ENCODE results near the gene RABGAP1. TPM values are rescaled to one million over a fixed set of nuclear protein-coding genes. Genes with fewer than 3 reads are reported as not detected.

Gene RABGAP1
- total and polyA plus RNA-seq, 2 experiments from 2014 or later: 8.5 to 33.9 TPM

GRCh38 chr9:123115146-123115913 is 174.5 kb downstream of the RABGAP1 start (continued):
- TF ChIP-seq ZNF462 (CRISPR knock-in tag; IDR thresholded peaks at IDR 0.05): no peak

DNA sequence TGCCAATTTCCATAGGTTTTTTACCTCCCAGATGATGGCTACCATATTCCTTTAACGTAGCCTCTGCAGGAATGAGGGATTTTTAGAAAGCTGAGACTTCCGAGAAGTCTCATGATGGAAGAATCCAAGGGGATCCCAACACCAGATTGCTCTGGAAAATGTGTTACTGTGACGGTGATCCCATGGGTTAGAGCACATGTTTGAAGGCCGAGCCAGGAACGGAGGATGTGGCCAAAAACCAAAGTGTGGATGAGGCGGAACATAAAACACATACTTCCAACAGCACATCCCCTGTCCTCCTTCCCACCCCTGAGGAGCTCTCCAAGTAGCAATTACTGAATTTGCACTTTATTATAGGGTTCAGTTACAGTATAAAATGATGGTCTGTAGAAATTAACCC is 175.2 kb downstream of the RABGAP1 start:
- H3K79me2 ChIP-seq (replicated peaks; ENCODE audit: insufficient read depth): no peaks in the 10 kb centered on the region
- peaks cover 29% of the 10 kb centered on the region for H3K4me1 Mint-ChIP-seq
- H3K36me3 ChIP-seq (ENCODE audit: insufficient read depth): 0 out of 2 replicates have a peak, but pooled peaks cover 5% of the 10 kb centered on the region
- H3K9me2 ChIP-seq (ENCODE audit: insufficient read depth): no peaks in the 10 kb centered on the region
- no peak for DNase-seq (ENCODE audit: low spot score)
- peaks cover 22% of the 10 kb centered on the region for H3K4me1 ChIP-seq (ENCODE audit: insufficient read depth)
- ATAC-seq: no peak
- H4K20me1 ChIP-seq (replicated peaks; ENCODE audit: insufficient read depth): peaks cover 11% of the 10 kb centered on the region; the same call in 1 of the 2 replicates
- H3K27ac Mint-ChIP-seq: no peak overlapping the region
- no peaks in the 10 kb centered on the region for H3K27me3 ChIP-seq (ENCODE audit: insufficient read depth)
- peaks cover 9% of the 10 kb centered on the region; the same call in 1 of the 2 replicates for H3F3A ChIP-seq (replicated peaks; ENCODE audit: low read depth)
- H3K4me2 ChIP-seq: no peak overlapping the region
- no peak overlapping the region for H2AFZ ChIP-seq
- peaks cover 23% of the 10 kb centered on the region for H3K36me3 Mint-ChIP-seq (ENCODE audit: low read depth)
- no peak overlapping the region for H3K4me3 Mint-ChIP-seq
- H3K9me3 Mint-ChIP-seq: no peaks in the 10 kb centered on the region; the same call in 1 of the 3 replicates
- H3K27ac ChIP-seq (ENCODE audit: low read depth): no peak overlapping the region
- peaks cover 11% of the 10 kb centered on the region for H3K27me3 Mint-ChIP-seq (ENCODE audit: insufficient read depth, low read depth, poor library complexity)
- H3K4me3 ChIP-seq: no peak overlapping the region
- TF ChIP-seq EZH2phosphoT487 (IDR thresholded peaks at IDR 0.05; ENCODE audit: unreplicated experiment) (no peak), JUNB (IDR thresholded peaks at IDR 0.05; ENCODE audit: unreplicated experiment) (no peak), ZNF331 (CRISPR knock-in tag; IDR thresholded peaks at IDR 0.05; ENCODE audit: low read depth) (no peak), CREB1 (CRISPR knock-in tag; IDR thresholded peaks at IDR 0.05; ENCODE audit: low read depth) (no peak), CTCF (conservative IDR thresholded peaks at IDR 0.05; ENCODE audit: low read depth in 2 of 2) (no peak), POLR2AphosphoS5 (IDR thresholded peaks at IDR 0.05; ENCODE audit: low read depth) (no peak), NANOG (IDR thresholded peaks at IDR 0.05; ENCODE audit: borderline replicate concordance) (no peak), ZNF114 (CRISPR knock-in tag; IDR thresholded peaks at IDR 0.05) (no peak)
- TF ChIP-seq, protein P1, sequence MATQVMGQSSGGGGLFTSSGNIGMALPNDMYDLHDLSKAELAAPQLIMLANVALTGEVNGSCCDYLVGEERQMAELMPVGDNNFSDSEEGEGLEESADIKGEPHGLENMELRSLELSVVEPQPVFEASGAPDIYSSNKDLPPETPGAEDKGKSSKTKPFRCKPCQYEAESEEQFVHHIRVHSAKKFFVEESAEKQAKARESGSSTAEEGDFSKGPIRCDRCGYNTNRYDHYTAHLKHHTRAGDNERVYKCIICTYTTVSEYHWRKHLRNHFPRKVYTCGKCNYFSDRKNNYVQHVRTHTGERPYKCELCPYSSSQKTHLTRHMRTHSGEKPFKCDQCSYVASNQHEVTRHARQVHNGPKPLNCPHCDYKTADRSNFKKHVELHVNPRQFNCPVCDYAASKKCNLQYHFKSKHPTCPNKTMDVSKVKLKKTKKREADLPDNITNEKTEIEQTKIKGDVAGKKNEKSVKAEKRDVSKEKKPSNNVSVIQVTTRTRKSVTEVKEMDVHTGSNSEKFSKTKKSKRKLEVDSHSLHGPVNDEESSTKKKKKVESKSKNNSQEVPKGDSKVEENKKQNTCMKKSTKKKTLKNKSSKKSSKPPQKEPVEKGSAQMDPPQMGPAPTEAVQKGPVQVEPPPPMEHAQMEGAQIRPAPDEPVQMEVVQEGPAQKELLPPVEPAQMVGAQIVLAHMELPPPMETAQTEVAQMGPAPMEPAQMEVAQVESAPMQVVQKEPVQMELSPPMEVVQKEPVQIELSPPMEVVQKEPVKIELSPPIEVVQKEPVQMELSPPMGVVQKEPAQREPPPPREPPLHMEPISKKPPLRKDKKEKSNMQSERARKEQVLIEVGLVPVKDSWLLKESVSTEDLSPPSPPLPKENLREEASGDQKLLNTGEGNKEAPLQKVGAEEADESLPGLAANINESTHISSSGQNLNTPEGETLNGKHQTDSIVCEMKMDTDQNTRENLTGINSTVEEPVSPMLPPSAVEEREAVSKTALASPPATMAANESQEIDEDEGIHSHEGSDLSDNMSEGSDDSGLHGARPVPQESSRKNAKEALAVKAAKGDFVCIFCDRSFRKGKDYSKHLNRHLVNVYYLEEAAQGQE (IDR thresholded peaks at IDR 0.05; ENCODE audit: unreplicated experiment): no peak

Data from GM23338 (cell line).